LNCAP (cell line): ENCODE results near the gene LRCOL1.

Experiments
- CTCF ChIP-seq: fragments of 450-650 bp; IDR thresholded peaks from 2 replicates; pipeline ENCODE4 v1.5.1; 2017; ENCODE audit warnings: mild to moderate bottlenecking

The LRCOL1 gene

DNA sequence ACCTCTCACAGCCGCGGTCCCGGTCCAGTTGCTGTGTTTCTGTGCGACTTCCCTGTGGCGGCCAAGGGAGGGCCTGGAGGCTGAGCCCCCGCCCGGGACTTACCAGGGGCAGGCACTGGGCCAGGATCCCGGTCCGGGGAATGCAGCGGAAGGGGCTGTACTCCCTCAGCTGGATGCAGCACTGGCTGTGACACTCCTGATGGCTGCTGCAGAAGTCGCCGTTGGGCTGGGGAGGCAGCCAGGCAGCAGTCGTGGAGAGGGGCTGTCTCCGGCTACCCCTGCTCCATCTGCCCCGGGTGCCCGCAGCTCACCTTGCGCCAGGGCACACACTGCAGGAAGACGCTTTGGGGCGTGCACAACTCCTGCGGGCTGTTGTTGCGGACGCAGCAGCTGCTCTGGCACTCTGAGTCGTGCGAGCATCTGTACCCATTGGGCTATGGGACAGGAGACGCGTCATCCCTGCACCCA is 6.2 kb downstream of the LRCOL1 start:
- TF ChIP-seq CTCF: no peak

DNA sequence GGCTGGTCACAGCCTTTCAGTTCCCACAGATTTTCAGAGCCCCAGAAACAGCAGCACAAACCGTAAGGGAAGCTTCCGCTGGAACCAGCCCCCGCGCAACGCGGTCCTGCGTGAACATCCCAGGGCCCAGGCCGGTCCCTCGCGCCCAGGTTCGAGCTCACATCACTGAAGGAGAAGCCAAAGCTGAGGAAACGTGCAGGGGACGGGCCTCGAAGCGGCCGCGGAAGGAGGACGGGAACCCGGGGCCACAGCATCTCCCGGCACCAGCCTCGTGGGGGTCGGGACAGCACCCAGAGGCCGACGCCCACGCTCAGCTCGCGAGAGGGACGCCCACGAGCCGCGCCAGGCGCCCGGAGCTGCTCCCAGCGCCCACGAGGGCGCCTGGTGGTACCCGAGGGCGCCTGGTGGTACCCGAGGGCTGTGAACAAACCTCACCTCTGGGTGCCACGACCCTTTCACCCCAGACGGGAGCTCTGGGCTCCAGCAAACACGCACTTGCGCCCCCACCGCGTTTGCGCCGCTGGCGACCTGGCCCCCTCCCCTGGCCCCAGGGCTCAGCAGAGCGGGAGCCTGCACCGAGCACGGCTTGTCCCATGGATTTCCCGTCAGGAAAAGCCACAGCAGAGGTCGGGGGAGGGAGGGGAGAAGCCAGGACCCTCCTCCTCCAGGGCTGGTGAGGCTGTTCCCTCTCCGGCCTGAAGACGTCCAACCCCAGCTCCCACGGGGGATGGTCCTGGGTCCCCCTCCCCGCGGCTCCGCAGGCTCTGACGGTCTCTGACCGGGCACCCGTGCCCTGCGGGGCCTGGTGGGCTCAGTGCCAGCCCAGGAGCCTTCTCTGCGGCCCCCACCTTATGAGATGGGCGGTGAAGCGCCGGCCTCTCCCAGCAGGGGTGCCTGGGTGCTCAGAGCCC is 6.9 kb downstream of the LRCOL1 start:
- no peak for TF ChIP-seq CTCF

- TF ChIP-seq CTCF: no peak
Measured at GRCh38 chr12:132602572-132603239, 7.7 kb downstream of the LRCOL1 start.

DNA sequence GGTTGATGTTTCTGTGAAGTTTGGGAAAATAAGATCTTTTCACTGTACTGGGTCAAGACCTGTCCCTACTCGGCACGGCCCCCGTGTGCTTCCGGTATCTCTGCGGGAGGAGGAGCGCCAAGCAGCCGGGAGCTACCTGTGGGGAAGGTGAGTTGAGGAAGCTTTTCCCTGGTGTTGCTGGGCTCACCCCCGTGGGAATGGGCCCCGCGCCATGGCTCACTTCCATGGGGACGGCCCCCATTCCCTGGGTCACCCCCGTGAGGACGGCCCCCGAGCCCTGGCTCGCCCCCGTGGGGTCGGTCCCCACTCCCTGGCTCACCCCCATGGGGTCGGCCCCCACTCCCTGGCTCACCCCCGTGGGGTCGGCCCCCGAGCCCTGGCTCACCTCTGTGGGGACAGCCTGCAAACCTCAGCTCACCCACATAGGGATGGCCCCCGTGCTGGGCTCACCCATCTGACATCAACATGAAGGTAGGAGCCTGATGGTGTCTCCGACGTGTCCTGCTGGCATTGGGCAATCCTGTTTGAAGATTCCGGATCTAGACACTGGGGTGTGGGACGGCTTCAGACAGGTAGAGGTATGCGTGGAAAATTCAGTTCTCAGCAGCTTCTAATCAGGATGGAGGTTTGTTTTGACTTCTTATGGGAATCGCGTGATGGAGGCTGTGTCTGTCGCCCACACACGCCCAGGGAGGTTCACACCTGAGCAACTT is 9.1 kb downstream of the LRCOL1 start:
- no peak for TF ChIP-seq CTCF

DNA sequence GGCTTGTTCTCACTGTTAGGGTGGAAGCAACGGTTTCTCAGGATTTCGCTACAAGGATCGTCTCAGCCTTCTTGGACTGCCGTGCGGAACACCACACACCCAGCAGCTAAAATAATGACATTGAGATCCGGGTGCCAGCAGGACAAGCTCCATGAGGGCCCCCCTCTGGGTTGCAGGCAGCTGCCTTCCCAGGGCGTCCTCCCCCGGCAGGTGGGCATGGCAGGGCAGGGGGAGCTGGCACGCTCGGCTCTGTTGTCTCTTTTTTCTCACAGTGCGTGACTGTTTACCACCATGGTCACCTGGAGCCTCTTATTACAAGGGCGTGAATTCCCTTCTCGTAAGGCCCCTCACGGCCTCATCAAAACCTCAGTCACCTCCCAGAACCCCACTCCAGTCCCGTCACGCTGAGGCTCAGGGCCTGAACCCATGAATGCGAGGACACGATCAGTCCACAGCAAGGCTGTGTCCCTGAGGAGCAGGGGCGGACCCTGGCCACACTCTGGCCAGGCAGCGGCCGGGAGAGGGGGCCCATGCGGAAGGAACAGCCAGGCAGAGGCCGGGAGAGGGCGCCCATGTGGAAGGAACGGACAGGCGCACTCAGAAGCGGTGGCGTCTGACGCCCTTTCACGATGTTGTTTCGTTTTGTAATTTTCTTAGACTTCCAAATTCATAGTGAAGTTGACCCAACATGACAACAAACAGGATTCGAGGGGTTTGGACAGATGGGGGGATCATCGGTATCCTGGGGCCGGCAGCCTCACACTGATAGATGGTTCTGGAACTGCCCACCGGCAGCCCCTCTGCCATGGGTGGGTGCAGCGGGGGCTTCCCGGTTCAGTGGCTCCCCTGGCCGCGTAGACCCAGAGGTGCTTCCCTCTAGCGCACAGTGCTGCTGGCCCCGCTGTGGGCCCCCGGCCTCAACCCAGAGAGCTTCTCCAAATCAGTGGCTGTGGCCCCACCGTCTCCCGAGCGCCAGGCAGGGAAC is 10.0 kb downstream of the LRCOL1 start:
- peak; percentile 89 for TF ChIP-seq CTCF

GRCh38 chr12:132597333-132598316 is 12.8 kb downstream of the LRCOL1 start:
- no peak for TF ChIP-seq CTCF
